GM13977 (cell line): ENCODE data around the gene CCR2.

Experiments
- DNase-seq: peaks from one replicate; pipeline ENCODE4 v3.0.0; 2012; ENCODE audit warnings: low spot score
- in situ Hi-C: fragments of 300-500 bp; cut with MboI; formaldehyde crosslinking; loops from one replicate; pipeline ENCODE4 v1.12.0; 2022; ENCODE audit warnings: low sequenced_read_pairs, low pct_unique_long_range_greater_than_20kb, mixed read lengths, inconsistent platforms; ENCODE audit not compliant: unreplicated experiment
- TF ChIP-seq, protein P1 (sequence below): IDR thresholded peaks from 2 replicates; pipeline ENCODE4 v1.5.1; 2012; ENCODE audit warnings: mild to moderate bottlenecking, control low read depth; ENCODE audit not compliant: insufficient read depth; ENCODE audit errors: extremely low read depth, missing control alignments

CCR2 gene

DNA sequence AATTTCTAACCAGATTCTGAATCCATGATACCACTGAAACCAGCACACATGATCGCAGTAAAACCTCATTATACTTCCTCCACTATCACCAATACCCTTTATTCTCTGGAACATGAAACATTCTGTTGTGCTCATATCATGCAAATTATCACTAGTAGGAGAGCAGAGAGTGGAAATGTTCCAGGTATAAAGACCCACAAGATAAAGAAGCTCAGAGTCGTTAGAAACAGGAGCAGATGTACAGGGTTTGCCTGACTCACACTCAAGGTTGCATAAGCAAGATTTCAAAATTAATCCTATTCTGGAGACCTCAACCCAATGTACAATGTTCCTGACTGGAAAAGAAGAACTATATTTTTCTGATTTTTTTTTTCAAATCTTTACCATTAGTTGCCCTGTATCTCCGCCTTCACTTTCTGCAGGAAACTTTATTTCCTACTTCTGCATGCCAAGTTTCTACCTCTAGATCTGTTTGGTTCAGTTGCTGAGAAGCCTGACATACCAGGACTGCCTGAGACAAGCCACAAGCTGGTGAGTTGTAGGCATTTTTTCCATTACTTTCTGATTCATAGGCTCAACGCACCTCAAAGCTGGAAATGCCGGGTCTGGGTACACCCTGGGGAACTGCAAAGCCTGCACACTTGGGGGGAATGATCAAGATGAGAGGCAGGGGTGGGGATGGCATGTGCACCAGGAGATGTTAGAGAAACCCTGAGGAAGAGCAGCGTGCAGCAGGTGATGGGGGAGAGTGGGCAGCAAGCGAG, at the start of gene CCR2:
TSS of gene CCR2 (plus strand) at position 465 of the 764 bp plus-strand sequence. CDS start 3,417 bp downstream, outside the sequence.
- DNase-seq: no peak
- in situ Hi-C loops: no loop called here
- TF ChIP-seq, protein P1, sequence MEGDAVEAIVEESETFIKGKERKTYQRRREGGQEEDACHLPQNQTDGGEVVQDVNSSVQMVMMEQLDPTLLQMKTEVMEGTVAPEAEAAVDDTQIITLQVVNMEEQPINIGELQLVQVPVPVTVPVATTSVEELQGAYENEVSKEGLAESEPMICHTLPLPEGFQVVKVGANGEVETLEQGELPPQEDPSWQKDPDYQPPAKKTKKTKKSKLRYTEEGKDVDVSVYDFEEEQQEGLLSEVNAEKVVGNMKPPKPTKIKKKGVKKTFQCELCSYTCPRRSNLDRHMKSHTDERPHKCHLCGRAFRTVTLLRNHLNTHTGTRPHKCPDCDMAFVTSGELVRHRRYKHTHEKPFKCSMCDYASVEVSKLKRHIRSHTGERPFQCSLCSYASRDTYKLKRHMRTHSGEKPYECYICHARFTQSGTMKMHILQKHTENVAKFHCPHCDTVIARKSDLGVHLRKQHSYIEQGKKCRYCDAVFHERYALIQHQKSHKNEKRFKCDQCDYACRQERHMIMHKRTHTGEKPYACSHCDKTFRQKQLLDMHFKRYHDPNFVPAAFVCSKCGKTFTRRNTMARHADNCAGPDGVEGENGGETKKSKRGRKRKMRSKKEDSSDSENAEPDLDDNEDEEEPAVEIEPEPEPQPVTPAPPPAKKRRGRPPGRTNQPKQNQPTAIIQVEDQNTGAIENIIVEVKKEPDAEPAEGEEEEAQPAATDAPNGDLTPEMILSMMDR: no peak

DNA sequence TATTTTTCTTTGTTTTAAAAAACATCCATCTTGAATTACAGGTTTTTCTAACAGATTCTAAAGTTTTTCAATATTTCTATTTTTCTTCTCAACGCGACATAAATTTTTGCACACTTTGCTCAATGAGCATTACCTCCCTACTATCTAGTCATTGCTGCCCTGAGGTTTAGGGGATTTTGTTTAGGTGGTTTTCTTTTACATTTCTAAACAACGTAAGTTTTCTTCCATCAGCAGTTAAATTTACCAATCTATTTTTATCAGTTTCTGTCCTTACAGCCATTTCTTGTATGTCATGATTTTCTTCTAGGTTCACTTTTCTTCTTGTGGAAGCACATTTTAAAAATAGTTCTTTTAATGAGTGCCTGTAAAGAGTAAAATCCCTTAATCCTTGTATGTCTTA, 49.2 kb upstream of the CCR2 start:
- in situ Hi-C loops: loop anchor here (5.0 kb wide), 1 partner anchor 63 kb away; no protein-coding TSS in a partner anchor
- TF ChIP-seq, protein P1: no peak
- DNase-seq: peak; percentile 21

DNA sequence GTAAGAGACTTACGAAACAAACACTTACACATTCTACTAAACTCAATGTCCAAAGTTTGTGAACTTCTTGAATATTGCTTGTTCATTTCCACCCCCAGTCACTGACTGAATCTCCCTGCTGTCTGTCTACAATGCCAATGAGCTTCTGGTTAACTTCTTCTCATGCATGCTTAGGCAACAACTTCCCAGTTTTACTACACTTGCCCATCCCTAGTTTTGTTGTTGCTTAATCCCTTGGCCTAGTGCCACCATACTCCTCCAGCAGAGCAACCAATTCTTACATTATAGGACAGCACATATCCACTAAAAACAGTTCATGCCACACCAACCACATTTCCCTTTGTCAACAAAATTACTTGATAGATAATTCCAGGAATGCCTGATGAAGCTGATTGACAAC, 40.9 kb upstream of the CCR2 start:
- in situ Hi-C loops: no loop called here
- TF ChIP-seq, protein P1: no peak
- no peak for DNase-seq

DNA sequence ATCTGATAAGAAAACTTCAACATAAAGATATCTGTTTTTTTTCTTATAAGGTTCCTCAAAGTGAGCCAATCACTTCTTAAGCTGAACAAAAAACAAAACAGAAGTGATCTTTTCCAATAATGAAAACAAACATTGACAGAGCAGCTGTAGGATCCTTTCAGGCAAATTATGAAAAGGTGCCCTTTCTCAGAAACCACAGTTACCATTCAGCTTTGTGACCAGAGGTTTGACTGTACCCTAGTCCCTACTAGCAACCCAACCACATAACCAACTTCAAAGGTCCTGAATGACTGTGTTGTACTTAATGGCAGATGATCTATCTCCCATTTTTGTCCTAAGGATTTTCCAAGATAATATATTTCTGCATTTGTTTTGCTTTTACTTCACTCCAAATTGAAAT, 39.4 kb upstream of the CCR2 start:
- DNase-seq: no peak

DNA sequence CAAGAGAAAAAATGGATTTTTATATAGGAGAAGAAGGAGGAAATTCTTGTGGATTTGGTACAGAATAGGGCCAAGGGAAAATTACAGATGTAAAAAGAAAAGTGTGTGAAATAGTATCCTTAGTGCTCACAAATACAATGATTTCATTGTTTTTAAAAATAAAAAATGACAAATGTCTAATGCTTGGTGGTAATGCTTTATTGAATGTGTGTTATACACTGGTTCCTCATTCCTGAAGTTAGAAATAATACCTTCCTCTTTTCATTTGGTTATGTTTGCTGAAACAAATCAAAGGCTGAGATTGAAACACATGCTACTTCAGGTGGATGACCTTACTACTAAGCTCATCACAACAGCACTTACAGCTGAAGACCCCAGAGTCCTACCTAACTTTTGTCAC, 37.7 kb upstream of the CCR2 start:
- DNase-seq: no peak
- in situ Hi-C loops: no loop called here
- TF ChIP-seq, protein P1: no peak

More for the DNA sequence above, 39.4 kb upstream of the CCR2 start:
- TF ChIP-seq, protein P1: no peak
- in situ Hi-C loops: no loop called here

DNA sequence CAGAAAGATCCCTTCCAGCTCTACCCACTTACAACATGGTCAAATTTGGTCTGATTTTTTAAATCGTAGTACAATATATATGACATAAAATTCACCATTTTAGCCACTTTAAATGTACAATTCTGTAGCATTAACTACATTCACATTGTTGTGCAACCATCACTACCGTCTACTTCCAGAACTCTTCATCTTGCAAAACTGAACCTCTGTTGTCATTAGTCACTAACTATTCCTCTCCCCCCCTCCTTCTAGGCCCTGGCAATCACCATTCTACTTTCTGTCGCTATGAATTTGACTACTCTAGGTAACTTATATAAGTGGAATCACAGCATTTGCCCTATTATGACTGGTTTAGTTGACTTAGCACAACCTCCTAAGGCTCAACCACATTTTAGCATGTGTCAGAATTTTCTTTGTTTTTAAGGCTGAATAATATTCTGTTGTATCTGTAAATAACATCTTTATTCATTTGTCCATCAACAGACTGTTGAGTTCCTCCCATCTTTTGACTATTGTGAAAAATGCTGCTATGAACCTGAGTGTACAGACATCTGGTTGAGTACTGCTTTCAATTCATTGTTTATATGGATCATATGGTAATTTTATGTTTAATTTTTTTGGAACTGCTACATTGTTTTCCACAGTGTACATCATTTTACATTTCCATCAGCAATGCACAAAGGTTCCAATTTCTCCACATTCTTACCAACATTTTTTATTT, 35.5 kb upstream of the CCR2 start:
- no peak for DNase-seq
- TF ChIP-seq, protein P1: no peak

More for the DNA sequence above, 35.5 kb upstream of the CCR2 start:
- in situ Hi-C loops: no loop called here
